Epithelial cell of esophagus (primary cell): Measurements from ENCODE around the gene ANKFY1.
"Not testable (repeated sequence)": the region's sequence is repeated elsewhere in the genome, so short reads cannot be mapped to it uniquely, and the experiment has no call there.

Experiments
- DNase-seq: peaks from one replicate; pipeline ENCODE4 v3.0.0; 2010; ENCODE audit warnings: low read depth
- H3K4me3 ChIP-seq: 2 replicates; pipeline ENCODE4 v1.5.1; 2011; ENCODE audit warnings: mild to moderate bottlenecking, low read length, control low read depth
- TF ChIP-seq, protein P1 (sequence below): IDR thresholded peaks from 2 replicates; pipeline ENCODE4 v1.5.1; 2011; ENCODE audit warnings: low read depth, mild to moderate bottlenecking, low read length, control low read depth, inconsistent platforms; ENCODE audit not compliant: insufficient read depth; ENCODE audit errors: missing control alignments

ANKFY1 gene

DNA sequence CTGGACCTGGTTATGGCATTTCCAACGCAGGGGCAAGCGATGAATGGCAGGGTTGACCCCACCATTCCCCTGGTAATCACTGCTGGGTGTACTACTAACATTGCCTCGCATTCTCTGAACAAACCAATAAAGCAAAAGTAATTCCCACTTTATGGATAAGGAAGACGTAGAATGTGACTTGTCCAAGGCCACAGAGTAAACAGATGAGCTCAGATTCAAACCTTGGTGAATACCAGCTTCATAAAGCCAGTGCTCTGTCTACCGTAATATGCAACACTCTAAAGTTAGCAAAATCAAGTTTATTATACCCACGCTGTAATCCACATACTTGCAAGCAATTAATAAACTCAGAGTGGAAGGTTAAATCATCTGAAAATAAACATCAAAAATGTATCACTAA lies 59.6 kb downstream of the ANKFY1 start:
- no peak for DNase-seq
- TF ChIP-seq, protein P1, sequence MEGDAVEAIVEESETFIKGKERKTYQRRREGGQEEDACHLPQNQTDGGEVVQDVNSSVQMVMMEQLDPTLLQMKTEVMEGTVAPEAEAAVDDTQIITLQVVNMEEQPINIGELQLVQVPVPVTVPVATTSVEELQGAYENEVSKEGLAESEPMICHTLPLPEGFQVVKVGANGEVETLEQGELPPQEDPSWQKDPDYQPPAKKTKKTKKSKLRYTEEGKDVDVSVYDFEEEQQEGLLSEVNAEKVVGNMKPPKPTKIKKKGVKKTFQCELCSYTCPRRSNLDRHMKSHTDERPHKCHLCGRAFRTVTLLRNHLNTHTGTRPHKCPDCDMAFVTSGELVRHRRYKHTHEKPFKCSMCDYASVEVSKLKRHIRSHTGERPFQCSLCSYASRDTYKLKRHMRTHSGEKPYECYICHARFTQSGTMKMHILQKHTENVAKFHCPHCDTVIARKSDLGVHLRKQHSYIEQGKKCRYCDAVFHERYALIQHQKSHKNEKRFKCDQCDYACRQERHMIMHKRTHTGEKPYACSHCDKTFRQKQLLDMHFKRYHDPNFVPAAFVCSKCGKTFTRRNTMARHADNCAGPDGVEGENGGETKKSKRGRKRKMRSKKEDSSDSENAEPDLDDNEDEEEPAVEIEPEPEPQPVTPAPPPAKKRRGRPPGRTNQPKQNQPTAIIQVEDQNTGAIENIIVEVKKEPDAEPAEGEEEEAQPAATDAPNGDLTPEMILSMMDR: no peak
- H3K4me3 ChIP-seq: no peak overlapping the region

DNA sequence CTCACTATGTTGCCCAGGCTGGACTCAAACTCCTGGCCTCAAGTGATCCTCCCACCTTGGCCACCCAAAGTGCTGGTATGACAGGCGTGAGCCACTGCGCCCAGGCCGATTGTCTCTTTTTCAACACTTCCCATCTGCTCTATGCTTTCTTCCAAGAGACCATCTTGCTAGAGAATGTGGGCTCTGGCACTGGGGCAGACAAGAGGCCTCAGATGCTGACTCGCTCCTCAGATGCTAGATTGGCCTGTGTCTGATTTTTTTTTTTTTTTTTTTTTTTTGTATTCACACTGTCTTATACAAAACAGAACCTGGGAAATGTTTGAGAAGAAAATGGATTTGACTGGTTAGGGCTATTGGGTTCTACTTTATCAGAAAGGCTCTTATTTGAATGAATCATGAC lies 62.6 kb downstream of the ANKFY1 start:
- H3K4me3 ChIP-seq: no peak overlapping the region
- no peak for DNase-seq
- TF ChIP-seq, protein P1: no peak

DNA sequence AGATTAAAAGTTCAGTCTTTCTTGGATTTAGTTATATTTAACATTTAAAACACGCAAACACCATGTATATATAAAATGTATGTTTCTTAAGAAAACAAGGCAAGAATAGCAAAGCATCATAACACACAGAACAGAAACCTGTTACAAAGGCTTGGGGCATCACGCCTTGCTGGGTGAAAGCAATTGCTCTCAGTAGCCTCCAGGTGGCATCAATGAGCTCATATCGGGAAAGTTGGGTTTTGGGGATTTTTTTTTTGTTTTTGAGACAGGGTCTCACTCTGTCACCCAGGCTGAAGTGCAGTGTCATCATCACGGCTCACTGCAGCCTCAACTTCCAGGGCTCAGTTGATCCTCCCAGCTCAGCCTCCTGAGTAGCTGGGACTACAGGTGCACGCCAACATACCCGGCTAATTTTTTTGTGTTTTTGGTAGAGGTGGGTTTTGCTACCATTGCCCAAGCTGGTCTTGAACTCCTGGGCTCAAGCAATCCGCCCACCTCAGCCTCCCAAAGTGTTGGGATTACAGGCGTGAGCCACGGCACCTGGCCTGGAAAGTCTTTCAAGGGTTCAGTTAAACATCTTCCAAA lies 63.9 kb downstream of the ANKFY1 start:
- TF ChIP-seq, protein P1: peak; percentile 85
- H3K4me3 ChIP-seq: no peak overlapping the region
- DNase-seq: peak; percentile 46

DNA sequence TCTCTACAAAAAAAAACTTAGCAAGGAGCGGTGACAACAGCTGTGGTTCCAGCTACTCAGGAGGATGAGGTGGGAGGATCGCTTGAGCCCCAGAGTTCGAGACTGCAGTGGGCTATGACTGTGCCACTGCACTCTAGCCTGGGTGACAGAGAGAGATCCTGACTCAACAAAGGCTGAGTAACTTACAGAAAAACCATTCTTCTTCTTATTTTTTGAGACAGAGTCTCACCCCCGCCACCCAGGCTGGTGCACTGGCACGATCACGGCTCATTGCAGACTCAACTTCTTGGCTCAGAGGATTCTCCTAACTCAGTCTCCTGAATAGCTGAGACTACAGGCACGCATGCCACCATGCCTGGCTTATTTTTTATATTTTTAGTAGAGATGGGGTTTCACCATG lies 64.8 kb downstream of the ANKFY1 start:
- H3K4me3 ChIP-seq: no peak overlapping the region
- TF ChIP-seq, protein P1: no peak
- DNase-seq: no peak

DNA sequence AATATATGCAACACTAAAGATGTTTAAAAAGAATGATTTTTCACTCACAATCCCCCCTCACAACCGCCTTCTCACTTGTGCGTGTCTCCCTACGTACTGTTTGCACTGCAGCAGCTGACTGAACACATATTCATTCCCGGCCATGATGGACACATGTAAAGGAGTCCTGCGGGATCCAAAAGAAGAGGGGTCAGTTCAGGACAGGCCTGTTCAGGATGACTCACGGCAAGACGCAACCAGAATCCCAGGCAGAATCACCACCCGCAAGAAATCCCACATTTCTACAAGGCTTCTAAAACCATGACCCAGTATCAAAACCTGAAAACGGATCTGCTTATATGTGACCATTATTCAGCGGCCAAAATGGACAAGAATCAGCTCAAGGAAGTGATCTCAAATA lies 68.5 kb downstream of the ANKFY1 start:
- no peak overlapping the region for H3K4me3 ChIP-seq
- TF ChIP-seq, protein P1: no peak
- peak; percentile 67 for DNase-seq

DNA sequence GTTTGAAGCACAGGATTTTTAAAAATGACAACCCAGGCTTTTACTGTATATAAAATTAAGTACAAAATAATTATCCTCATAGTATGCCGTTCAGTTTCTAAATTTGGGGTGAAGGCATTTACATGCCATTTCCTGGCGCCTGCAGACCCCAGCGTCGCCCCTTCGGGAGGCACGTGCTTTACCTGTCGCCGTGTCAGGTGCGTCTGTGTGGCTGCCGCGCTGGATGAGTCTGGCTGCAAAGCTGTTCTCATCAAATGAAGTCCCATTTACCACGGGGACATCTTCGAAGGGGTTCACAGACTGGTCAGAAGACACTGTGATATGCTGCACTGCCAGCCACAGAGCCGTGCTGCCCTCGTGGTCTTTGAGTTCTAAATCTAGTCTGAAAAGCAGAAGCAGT lies 69.0 kb downstream of the ANKFY1 start:
- TF ChIP-seq, protein P1: no peak
- no peak for DNase-seq

DNA sequence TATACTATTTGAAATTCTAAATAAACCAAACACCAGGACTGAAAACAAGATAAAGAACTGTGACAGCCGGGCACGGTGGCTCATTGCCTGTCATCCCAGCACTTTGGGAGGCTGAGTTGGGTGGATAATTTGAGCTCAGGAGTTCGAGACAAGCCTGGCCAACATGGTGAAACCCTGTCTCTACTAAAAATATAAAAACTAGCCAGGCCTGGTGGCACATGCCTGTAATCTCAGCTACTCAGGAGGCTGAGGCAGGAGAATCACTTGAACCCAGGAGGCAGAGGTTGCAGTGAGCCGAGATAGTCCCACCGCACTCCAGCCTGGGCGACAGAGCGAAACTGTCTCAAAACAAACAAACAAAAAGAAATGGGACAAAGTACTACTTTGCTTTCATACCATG lies 73.0 kb downstream of the ANKFY1 start:
- DNase-seq: not testable (repeated sequence)

More for the DNA sequence above, 69.0 kb downstream of the ANKFY1 start:
- H3K4me3 ChIP-seq: no peak overlapping the region

More for the DNA sequence above, 73.0 kb downstream of the ANKFY1 start:
- not testable (repeated sequence) for H3K4me3 ChIP-seq
